ENCODE data around the gene FGF12. TPM values are rescaled to one million over a fixed set of nuclear protein-coding genes. Genes with fewer than 3 reads are reported as not detected.

The FGF12 gene
- total RNA-seq, 1 experiment from 2014 or later = 0.07 TPM

DNA sequence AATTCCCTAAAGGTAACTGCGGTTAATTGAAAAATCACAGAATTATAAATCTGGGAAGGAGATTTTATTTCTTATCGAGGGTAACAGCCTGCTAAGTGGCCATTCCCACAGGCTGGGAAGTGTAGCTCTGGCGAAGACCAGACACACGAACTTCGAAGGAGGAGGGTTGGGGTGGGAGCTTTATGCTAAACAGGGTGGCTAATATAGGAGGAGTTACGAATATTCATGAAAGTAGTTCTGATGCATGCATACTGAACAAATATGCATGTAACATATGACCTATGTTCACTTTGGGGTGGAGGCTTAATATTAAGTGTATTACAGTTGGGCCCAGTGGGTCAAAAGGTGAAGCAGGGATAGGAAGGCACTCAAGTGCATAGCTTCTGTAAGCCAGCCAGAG lies 221.6 kb downstream of the FGF12 start:
- no peak for DNase-seq (ENCODE audit: low read depth, low spot score)
- no peak overlapping the region for H3K9ac ChIP-seq (ENCODE audit: low read length)
- no peak overlapping the region for H3K4me2 ChIP-seq (ENCODE audit: low read length)
- no TSS peak for BruUV-seq (replicated peaks)
- H3K4me3 ChIP-seq (replicated peaks in 1 of 2; ENCODE audit: low read depth in 1 of 2, low read length in 2 of 2) = no peak overlapping the region
- ATAC-seq = no peak
- TF ChIP-seq, protein P1, sequence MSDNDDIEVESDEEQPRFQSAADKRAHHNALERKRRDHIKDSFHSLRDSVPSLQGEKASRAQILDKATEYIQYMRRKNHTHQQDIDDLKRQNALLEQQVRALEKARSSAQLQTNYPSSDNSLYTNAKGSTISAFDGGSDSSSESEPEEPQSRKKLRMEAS (IDR thresholded peaks at IDR 0.05) = no peak
- TF ChIP-seq TCF7L2 (IDR thresholded peaks at IDR 0.05; ENCODE audit: borderline replicate concordance, extremely low read depth, insufficient read depth, insufficient read length) (no peak), REST (IDR thresholded peaks at IDR 0.05; ENCODE audit: low read depth) (no peak), SP1 (IDR thresholded peaks at IDR 0.05; ENCODE audit: low read depth) (no peak), SIN3A (IDR thresholded peaks at IDR 0.05; ENCODE audit: low read depth) (no peak), CBX3 (IDR thresholded peaks at IDR 0.05; ENCODE audit: low read depth) (no peak)
- TF ChIP-seq, protein P2, sequence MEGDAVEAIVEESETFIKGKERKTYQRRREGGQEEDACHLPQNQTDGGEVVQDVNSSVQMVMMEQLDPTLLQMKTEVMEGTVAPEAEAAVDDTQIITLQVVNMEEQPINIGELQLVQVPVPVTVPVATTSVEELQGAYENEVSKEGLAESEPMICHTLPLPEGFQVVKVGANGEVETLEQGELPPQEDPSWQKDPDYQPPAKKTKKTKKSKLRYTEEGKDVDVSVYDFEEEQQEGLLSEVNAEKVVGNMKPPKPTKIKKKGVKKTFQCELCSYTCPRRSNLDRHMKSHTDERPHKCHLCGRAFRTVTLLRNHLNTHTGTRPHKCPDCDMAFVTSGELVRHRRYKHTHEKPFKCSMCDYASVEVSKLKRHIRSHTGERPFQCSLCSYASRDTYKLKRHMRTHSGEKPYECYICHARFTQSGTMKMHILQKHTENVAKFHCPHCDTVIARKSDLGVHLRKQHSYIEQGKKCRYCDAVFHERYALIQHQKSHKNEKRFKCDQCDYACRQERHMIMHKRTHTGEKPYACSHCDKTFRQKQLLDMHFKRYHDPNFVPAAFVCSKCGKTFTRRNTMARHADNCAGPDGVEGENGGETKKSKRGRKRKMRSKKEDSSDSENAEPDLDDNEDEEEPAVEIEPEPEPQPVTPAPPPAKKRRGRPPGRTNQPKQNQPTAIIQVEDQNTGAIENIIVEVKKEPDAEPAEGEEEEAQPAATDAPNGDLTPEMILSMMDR (IDR thresholded peaks at IDR 0.05 in 2 of 3, conservative IDR thresholded peaks at IDR 0.05 in 1 of 3; ENCODE audit: borderline replicate concordance in 1 of 3, insufficient read depth in 1 of 3, low read depth in 2 of 3, low read length in 2 of 3) = no peak
- no peaks in the 10 kb centered on the region for H3K4me1 ChIP-seq (ENCODE audit: control insufficient read depth in 1 of 2, insufficient read depth in 2 of 2, low read length in 2 of 2)
- ChIA-PET POLR2A (no interaction called here), CTCF (no interaction called here), RAD21 (ENCODE audit: low non-redundant PET in 1 of 2, low total read pairs in 2 of 2, uncharacterized antibody in 2 of 2, unreplicated experiment in 2 of 2) (no interaction called here)
- H3K27me3 ChIP-seq (ENCODE audit: insufficient read depth, low read length) = peaks cover 34% of the 10 kb centered on the region; the same call in 1 of the 2 replicates
- intact Hi-C loops (cut with micrococcal nuclease) = no loop called here
- no peaks in the 10 kb centered on the region for H4K20me1 ChIP-seq (ENCODE audit: insufficient read depth)
- no peaks in the 10 kb centered on the region for H3K36me3 ChIP-seq (ENCODE audit: control insufficient read depth in 1 of 2, insufficient read depth in 2 of 2, low read length in 2 of 2)
- H3K27ac ChIP-seq (ENCODE audit: low read depth, low read length) = no peak overlapping the region
- no peaks in the 10 kb centered on the region for H3K9me3 ChIP-seq (ENCODE audit: control insufficient read depth in 1 of 2, insufficient read depth in 1 of 2, low read depth in 1 of 2, low read length in 2 of 2)
- no peaks in the 10 kb centered on the region for H3K79me2 ChIP-seq (ENCODE audit: insufficient read depth, low read length)
- no peak overlapping the region for H2AFZ ChIP-seq (ENCODE audit: low read depth, low read length, poor library complexity, severe bottlenecking)
- H3K9me2 ChIP-seq (ENCODE audit: insufficient read depth) = no peaks in the 10 kb centered on the region
